NCI-H187 (cell line): ENCODE results near the gene RDH5.

Experiments used
- DNase-seq, 2 experiments: peaks; one replicate each; lab custom pipeline; 2025; lab: John Stamatoyannopoulos, UW

RDH5 gene, protein sequence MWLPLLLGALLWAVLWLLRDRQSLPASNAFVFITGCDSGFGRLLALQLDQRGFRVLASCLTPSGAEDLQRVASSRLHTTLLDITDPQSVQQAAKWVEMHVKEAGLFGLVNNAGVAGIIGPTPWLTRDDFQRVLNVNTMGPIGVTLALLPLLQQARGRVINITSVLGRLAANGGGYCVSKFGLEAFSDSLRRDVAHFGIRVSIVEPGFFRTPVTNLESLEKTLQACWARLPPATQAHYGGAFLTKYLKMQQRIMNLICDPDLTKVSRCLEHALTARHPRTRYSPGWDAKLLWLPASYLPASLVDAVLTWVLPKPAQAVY

DNA sequence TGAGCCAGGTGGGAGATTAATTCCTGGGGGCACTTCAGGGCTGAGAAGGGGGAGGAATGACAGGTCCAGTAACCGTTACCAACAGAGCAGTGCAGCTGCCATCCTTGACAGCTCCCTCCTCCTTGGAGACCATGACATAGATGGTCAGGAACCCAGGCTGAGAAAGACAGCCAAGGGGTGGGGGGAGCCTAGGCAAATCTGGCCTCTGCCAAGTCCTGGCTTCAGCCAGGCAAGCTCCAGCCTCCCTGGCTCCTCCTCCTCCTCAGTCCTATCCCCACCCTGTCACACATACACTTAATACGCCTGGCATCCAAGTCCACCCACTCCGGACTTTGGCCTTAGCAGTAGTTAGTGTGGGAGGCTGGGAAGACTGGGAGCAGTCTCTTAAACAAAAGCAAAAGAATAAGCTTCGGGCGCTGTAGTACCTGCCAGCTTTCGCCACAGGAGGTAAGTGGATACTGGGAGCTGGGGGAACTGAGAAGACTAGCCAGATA, at the start of gene RDH5:
Gene RDH5 (plus strand): TSS at position 323 of the 494 bp plus-strand sequence. CDS start 792 bp downstream, outside the sequence.
- DNase-seq = no peak

DNA sequence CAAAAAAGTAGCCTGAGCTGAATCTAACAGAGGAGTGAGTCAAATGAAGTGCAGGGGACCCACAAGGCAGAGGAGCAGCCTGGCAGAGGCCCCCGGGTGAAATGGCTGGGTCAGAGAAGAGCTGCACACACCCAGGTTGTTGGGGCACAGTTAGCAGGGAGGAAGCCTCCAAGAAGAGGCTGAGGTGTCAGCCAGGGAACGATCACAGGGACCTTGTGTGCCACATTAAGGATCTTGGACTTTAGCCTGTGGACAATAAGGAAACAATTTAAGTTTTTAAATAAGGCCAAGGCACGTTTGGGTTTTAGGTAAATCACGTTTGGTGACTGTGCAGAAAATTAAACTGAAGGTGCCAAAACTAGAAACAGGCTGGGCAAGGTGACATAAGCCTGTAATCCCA, 48.4 kb upstream of the RDH5 start:
- no peak for DNase-seq

DNA sequence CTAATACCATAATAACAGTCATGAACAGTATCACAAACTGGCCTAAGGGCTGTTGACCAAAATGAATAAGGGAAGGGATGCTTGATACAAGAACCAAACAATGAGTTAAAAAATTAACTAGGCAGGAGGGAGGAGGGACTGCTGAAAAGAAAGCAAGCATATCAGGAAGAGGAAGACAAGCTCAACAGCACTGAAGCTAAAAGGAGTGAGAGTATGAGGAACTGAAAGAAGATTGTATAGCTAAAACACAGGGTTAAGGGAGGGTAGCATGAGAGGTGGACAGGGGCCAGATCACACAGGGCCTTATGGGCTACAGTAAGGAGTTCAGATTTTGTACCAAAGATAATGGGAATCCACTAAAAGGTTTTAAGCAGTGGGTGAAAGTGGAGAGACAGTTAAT, 46.6 kb upstream of the RDH5 start:
- no peak for DNase-seq

DNA sequence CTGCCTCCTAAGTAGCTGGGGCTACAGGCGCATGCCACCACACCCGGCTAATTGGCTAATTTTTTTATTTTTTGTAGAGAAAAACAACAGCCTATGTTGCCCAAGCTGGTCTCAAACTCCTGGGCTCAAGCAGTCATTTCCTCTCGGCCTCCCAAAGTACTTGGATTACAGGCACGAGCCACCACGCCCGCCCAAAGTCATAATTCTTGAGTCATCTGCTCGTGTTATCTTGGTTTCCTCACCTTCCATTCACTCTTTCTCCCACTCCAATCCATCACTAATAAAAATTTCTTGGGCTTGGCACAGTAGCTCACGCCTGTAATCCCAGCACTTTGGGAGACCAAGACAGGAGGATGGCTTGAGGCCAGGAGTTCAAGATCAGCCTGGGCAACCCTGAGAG, 44.5 kb upstream of the RDH5 start:
- no peak for DNase-seq

DNA sequence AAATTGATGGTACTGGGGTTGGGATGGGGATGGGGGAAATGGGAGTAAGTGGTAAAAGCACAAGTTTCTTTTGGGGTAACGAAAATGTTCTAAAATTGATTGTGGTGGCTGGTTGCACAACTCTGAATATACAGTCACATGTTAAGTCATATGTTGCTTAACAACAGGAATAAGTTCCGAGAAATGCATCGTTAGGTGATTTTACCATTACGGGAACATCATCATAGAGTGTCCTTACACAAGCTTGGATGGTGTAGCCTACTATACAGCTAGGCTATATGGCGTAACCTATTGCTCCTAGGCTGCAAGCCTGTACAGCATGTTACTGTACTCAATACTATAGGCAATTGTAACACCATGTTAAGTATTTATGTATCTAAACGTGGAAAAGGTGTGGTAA, 43.5 kb upstream of the RDH5 start:
- DNase-seq = no peak

DNA sequence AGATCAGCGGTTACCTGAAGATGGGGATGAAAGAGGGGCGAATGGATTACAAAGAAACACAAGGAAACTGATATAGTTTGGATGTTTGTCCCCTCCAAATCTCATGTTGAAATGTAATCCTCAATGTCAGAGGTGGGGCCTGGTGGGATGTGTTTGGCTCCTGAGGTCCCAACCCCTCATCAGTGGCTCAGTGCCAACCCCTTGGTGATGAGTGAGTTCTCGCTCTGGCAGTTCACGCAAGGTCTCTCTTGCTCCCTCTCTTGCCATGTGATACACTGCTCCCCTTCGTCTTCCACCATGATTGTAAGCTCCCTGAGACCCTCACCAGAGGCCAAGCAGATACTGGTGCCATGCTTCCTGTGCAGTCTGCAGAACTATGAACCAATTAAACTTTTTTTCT, 40.5 kb upstream of the RDH5 start:
- no peak for DNase-seq

DNA sequence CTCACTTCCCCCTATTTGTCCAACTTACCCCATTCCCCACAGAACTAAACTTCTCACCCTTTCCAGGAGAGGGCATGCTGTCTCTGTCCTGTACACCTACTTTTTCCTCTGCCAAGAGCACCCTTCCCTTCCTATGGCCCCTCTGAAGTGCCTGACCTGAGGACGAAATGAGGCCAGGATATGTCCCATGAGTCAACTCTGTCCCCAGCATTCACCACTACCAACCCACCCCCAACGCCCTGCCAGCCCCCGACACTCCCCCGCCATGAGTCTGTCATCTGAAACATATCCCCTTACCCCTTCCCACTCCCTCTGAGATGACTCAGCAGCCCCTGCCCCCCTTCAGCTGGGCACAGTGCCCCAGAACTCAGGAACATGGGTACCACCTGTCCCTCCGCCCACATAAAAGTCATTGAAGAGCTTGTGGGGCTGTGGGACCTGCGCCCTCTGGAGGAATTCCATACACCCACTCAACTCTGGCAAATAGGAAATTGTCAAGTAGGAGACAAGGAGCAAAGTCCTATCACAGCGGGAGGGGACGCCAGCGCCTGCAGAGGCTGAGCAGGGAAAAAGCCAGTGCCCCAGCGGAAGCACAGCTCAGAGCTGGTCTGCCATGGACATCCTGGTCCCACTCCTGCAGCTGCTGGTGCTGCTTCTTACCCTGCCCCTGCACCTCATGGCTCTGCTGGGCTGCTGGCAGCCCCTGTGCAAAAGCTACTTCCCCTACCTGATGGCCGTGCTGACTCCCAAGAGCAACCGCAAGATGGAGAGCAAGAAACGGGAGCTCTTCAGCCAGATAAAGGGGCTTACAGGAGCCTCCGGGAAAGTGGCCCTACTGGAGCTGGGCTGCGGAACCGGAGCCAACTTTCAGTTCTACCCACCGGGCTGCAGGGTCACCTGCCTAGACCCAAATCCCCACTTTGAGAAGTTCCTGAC, 38.8 kb upstream of the RDH5 start:
- DNase-seq = no peak

DNA sequence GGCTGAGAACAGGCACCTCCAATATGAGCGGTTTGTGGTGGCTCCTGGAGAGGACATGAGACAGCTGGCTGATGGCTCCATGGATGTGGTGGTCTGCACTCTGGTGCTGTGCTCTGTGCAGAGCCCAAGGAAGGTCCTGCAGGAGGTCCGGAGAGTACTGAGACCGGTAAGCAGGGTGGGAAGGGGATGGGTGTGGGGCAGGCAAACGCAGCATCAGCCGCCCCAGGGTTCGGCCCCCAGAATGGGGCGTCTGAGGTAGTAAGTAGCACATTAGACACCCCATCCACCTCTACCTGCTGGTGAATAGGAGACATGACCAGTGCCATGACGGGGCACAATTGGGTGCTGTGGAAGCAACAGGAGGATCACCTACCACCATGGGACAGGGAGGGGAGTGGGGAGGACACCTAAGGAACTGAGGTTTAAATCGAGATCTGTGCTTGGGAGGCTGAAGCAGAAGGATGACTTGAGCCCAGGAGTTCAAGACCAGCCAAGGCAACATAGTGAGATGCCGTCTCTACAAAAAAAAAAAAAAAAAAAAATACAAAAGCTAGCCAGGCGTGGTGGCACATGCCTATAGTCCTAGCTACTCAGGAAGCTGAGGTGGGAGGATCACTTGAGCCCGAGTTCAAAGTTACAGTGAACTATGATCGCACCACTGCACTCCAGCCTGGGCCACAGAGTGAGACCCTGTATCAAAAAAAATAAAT, 38.0 kb upstream of the RDH5 start:
- no peak for DNase-seq

DNA sequence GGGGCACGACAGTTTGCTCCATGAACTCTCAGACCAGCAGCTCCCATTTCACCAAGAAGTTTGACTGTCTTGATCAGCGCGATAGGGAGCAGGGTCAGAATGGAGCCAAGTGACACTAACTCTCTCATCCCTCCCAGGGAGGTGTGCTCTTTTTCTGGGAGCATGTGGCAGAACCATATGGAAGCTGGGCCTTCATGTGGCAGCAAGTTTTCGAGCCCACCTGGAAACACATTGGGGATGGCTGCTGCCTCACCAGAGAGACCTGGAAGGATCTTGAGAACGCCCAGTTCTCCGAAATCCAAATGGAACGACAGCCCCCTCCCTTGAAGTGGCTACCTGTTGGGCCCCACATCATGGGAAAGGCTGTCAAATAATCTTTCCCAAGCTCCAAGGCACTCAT, 36.5 kb upstream of the RDH5 start:
- DNase-seq = no peak

DNA sequence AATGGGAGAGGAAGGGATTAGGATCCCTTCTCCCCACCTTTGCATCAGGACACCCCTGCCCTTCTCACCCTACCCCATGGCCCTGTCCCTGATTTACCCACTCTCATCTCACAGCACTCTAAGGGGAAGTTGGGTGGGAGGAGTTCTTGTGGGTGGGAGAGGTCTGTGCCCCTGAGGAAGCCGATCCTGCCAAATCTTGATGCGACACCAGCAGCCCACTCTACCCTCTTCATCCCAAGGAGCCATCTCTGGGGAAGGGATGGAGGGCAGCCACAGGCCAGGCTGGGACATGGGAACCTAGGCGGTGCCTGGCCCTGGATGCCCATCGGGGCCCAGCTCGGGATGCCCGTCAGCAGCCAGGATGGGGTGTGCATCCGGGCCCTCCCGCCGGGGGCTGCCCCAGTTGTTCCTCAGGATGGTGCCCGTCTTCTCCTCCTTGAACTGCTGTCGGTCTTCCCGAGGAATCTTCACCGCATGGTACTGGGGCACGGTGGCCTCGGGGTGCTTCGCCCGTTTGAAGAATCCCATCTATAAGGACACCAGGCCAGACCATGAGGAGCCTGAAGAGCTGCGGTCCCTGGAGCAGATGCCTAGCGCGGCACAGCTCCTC, 35.3 kb upstream of the RDH5 start:
- no peak for DNase-seq

DNA sequence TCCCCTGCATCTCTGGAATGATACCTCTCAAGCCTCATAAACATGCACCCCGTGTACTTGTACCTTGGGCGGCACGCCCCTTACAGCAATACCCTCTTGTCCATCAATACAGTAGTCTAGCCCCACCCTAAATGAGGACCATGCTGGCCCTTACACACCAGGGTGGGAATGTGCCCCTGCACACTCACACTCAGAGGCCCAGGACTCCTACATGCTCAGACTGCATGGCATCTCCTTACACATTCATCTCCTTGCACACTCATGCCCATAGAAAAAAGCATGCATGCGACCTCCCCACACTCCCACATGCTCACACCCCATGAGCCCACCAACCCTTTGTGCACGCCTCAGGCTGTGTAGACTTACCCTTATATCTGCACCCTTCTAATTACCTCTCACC, 34.5 kb upstream of the RDH5 start:
- DNase-seq = no peak

DNA sequence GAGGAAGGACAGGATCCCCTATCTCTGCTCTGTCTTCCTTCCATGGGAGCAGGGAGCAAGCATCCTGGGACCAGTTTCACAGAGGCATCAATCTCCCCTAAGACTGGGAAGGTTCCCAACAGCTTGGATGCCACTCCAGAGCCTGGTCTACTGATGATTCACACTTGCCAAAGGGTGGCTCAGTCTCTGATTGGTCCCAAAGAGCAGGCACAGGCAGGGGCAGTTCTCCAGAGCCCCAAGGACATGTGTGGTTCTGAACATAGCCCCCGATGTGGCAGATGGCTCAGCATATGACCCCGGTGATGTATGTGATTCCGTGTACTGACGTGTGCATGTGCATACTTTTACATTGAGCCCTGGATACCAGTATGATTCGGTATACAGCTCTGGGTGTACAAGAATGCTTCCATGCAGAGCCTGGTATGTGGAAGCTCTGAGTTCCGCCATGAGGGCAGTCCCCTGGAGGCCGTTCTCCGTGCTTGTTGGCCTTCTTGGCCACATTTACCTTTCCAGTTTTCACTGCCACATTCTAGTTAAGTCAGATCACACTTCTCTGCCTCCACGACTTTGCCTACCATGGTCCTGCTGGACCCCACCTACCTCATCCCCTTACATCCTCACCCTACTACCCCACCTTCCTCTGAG, 33.7 kb upstream of the RDH5 start:
- DNase-seq = no peak

DNA sequence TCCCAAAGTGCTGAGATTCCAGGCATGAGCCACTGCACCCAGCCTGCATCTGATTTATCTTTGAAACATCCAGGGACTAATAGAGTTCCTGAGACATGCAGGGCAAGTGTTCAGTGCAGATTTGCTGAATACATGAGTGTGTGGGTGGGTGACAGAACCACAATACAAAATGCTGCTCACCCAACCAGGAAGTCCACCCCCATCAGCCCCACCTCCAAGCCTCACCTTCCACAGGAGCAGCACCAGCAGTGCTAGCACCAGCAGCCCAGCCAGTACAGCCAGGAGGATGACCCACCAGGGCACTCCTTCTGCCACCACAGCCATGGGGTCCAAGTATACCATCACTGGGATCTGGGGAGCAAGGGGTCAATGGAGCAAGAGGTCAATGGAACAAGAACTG, 32.4 kb upstream of the RDH5 start:
- no peak for DNase-seq

DNA sequence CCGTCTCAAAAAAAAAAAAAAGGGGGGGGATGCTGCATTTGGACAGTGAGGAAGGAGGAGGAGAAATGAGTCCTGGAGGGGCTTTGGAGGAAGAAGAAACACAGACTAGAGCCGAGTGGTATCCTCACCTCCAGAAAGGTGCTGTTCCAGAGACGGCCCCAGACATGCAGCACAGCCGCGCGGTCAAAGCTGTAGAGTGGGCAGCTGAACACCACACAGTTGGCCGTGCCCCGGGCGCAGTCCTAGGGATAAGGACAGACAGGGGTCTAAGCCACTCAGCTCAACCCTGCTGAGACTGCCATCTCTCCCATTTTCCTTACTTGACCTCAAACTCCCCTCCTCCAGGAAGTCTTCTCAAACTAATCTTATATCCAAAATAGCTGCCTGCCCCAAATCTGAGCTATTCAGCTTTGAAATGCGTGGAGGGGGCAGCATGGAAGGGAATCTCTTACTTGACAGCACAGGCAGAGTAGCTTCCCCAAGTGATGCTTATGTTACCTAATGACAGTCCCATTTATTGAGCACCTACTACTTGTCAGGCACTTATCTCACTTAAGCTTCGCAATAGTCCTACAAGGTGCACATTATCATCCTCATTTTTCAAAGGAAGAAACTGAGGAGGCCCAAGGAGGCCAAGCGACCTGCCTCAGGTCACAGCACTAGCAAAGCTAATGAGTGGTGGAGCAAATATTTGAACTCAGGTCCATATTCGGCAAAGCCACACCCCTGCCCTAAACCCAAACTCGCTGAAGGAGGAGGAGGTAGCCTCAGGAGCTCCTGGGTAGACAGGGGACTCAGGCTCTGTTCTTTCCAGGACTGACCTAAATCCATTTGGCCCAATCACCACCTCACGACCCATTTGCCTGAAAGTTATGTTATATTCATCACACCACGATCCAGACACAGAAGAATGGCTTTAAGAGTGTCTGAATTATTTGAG, 31.2 kb upstream of the RDH5 start:
- DNase-seq = no peak

DNA sequence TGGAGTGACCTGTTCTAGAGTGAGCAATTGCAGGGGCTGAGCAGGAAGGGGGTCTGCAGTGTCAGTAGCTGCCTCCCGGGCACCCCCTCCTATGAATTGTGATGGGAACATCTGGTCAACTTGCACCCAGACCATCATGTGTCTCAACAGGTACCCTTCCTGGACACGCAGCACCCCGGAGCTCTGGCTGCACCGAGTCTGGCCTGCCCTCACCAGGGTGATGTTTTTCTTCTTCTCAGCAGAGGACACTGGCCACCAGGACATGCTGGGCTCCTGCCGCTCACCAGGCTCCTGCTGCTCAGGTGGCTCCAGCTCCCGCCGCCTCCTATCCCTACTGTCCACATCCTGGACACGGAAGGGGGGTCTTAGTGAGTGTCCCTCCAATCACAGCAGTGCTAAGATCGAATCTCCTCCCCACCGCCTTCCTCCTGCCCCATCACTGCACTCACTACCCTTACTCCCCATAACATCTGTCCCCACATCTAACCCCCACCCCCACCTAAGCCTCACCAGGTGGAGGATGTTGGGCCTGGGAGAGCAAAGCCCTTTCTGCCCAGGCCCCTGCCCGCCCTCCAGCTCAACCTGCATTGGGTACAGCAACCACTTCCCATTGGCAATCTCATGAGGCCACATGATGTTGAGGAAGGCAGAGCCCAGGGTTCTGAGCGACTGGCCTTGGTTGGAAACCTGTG, 27.4 kb upstream of the RDH5 start:
- DNase-seq = no peak

DNA sequence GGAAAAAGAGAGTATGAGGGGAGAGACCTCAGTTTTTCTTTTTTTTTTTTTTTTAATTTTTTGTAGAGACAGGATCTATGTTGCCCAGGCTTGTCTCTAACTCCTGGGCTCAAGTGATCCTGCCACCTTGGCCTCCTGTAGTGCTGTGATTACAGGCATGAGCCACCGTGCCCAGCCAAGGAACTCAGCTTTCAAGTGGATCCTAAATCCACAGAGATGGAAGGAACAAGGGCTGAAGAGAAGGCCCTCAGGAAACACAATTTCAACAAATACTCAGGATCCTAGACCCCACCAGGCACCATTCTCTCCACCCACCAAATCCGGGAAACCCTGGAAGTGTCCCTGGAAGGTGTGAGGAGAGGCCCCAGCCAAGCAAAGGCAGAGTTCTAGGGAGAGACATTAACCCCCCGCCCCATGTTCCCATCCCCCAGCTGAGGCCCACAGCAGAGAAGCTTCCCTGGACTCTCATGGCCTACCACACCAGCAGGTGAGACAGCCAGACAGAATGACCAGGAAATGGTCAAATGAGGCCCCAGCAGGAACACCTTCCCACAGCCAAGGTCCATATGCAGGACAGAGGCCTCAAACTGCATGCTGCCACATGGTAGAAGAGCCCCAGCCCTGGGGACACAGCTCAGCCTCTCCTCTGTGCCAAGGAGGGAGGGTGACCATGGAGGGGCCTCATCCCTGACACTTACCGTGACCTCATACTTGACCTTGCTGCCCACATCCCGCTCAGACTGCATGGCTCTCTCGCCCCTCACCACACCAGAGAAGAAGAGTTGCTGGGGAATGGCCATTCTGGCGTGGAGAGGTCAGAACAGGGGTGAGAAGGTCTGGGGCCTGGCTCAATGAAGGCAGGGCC, 26.6 kb upstream of the RDH5 start:
- no peak for DNase-seq

DNA sequence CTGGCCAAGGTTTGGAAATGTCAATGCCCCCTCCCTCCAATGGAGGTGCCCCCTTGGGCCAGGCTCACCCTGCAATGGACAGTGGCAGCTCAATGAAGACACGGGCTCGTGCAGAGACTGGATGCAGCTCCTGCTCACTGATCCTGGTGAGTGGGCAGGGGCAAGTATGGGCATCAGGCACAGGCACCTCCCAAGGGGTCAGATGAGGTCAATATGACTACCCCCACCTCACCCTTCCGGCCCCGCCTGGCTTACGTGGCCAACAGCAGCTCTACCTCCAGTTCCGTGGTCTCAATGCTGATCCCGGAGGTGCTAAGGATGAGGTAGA, 26.0 kb upstream of the RDH5 start:
- DNase-seq = no peak

DNA sequence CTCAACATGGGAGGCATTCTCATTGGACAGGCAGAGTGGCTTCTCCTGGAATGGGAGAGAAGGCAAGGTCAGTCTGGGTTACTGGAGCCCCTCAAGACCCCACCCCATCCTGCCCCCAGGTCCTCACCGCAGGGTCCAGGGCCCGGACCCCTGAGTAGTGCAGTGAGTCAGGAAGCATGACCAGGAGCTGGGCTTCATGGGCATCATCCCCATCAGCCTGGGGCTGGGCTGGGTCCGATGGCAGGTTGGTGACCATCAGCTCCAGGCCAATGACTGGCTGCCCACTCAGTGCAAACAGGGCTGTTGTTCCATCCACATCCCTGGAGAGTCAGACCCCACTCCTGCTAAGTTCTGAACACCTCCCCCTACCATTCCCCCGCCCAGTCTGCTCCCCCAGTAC, 25.5 kb upstream of the RDH5 start:
- no peak for DNase-seq

DNA sequence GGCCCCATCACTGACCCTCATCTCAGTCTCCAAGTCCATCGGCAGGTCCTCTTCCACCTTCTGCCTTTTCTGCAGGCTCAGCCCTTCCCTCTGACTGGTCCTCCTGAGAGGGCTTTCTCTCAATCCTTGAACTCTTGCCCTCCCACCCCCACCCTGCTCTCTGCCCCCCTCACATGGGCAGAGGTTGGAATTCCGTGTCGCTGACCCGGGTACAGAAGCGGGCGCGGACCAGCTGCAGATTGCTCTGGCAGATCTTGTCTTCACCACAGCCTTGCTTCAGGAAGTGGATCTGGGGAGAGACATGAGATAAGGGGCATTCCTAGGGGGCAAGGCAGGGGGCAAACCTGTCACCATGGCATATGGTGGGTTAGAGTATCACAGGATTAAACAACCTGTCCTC, 24.8 kb upstream of the RDH5 start:
- DNase-seq = no peak
